Measurements from ENCODE around the gene JAKMIP1.
"Not testable (repeated sequence)": the region's sequence is repeated elsewhere in the genome, so short reads cannot be mapped to it uniquely, and the experiment has no call there.

JAKMIP1 gene

DNA sequence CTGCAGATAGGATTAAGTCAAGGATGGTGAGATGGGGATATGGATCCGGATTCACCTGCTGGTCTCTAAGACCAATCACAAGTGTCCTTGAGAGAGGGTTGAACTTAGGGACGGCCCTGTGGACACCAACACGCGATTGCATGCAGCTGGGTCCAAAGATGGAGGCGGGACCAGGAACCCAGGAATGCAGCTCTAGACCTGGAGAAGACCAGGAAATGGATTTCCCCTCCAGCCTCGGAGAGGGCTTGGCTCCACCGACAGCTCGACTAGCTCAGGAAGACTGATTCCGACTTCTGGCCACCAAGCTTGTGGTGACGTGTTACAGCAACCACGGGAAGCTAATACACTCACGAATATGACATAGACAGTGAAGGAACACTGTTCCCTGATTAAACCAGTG, 186.8 kb downstream of the JAKMIP1 start:
- DNase-seq (ENCODE audit: low read depth): no peak

DNA sequence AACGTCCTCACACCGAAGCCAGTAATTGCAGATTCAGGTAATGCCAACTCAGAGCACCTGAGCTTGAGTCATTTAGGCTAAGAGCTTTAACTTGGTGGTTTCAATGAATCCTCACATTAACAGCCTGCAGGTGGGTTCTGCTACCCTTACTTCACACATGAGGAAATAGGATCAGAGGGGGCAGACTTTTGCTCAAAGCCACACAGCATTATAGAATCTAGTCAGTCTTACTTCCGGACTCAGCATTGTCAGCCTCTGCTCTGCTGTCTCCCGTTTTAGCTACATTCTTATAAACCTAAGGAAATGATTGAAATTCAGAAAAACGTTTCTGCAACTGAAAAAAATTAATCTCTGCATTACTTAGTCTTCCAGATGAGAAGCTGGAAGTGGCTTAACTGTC, 188.1 kb downstream of the JAKMIP1 start:
- no peak for DNase-seq (ENCODE audit: low read depth)

- DNase-seq (ENCODE audit: low read depth): no peak
These were observed 188.7 kb downstream of the JAKMIP1 start for GRCh38 chr4:6011686-6012085.

- no peak for DNase-seq (ENCODE audit: low read depth)
These were observed 189.1 kb downstream of the JAKMIP1 start for GRCh38 chr4:6011271-6011671.

DNA sequence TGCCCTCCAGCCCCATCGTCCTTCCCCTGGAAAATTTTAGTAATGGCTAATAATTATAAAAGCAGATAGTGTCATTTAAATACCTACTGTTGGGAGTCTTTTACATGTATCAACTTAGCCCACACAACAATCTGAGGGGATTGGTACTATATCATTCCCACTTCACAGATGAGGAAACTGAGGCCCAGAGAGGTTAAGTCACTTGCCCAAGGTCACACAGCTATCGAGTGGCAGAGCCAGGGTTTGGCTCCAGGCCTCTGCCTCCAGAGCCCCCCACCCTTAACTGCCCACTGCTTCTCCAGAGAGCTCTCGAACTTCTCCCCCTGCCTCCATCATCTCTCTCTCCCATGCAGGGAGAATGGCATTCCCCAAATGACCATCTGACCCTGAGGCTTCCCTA, 189.6 kb downstream of the JAKMIP1 start:
- no peak for DNase-seq (ENCODE audit: low read depth)

DNA sequence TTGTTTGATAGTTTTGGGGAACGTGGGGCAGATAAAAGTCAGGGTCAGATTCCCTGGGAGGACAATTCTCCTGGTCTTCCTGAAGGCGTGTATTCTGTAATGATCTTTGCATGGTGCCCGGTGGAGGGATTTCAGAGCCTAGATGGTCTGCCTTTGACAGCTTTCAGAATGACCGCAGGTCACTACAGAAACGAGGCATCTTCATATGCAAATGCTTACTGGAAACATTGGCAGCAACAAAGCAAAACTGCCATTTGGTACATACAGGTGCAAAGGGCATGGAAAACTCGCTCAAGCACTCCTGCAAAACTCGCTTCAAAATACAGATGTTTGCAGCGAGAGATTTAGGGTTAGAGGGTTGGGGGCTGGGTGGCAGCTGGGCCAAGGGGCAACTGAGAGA, 190.9 kb downstream of the JAKMIP1 start:
- no peak for DNase-seq (ENCODE audit: low read depth)

- DNase-seq (ENCODE audit: low read depth): no peak
These were observed 191.5 kb downstream of the JAKMIP1 start for GRCh38 chr4:6008766-6009385.

DNA sequence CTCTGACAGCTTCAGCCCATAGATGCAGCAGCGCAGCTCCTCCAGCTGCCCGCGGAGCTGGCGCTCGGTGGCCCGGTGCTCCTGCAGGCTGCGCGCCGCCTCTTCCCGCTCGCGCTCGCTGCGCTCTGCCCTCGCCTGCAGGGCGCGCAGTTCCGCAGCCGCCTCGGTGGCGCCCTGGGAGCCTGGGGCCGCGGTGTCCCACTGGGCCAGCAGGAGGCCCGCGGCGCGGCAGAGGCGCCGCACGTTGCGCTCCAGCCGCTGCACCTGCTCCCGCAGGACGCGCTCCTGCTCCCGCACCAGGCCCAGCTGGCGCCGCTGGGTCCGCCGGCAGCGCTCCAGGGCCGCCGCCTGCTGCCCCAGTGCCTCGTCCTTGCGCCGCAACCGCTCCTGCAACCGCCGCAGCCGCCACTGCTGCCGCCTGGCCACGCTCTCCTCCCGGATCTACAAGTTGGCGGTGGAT, 192.2 kb downstream of the JAKMIP1 start:
- DNase-seq (ENCODE audit: low read depth): no peak

GRCh38 chr4:6005175-6005574, 195.2 kb downstream of the JAKMIP1 start:
- no peak for DNase-seq (ENCODE audit: low read depth)

GRCh38 chr4:6003485-6003884, 196.9 kb downstream of the JAKMIP1 start:
- not testable (repeated sequence) for DNase-seq (ENCODE audit: low read depth)

- DNase-seq (ENCODE audit: low read depth): no peak
These were observed 197.4 kb downstream of the JAKMIP1 start for GRCh38 chr4:6002926-6003325.

- no peak for DNase-seq (ENCODE audit: low read depth)
These were observed 197.9 kb downstream of the JAKMIP1 start for GRCh38 chr4:6002492-6002833.

DNA sequence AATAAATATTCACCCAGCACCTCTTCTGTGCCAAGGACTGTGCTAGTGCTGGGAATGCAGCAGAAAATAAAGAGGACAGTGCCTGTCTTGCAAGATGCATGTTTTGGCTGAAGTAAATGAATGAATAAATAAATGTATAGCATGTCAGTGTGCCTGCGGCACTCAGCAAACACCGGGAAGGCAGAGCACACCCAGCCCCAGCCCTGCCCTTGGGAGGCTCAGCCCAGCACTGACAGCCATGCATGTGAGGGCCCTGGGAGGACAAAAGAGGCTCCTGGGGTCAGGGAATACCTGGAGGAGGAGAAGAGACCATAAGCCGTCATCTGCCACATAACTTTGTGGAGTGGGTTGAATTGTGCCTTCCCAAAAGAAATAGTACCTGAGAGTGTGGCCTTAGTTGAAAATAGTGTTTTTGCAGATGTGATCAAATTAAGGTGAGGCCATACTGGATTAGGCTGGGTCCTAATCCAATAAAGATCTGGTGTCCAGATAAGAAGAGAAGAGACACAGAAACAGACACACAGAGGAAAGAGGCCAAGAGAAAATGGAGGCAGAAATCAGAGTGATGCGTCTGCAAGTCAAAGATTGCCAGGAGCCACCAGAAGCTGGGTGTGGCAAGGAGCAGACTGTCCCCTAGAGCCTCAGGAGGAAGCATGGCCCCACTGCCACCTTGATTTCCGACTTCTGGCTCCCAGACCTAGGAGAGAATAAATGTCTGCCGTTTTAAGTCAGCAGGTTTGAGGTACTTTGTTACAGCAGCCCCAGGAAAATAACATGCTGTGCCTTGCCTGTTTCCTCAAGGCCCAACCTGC, 198.5 kb downstream of the JAKMIP1 start:
- DNase-seq (ENCODE audit: low read depth): no peak

DNA sequence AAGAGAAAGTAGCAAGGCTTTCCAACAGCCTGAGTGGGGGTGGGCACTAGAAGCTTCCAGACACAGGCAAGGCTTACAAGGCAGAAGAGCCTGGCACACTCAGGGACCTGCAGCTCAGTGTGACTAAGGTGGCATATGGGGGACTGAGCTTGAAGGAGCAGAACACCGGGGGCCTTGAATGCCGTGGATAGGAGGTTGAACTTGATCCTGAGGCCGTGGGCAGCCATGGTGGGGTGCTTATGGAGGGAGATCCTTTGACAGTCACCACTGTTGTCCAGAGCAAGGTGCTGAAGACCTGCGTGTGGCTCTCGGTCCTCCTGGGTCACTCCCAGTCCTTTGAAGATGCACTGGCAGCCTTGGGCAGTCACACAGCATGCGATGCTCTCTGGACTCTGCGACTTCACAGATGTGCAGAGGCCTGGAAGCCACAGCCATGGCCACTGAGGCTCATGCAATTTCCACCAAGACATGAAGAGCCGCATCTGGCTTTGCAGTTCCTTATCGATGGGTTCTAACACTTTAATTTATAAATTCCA, 200.5 kb downstream of the JAKMIP1 start:
- DNase-seq (ENCODE audit: low read depth): no peak

GRCh38 chr4:5999356-5999755, 201.0 kb downstream of the JAKMIP1 start:
- DNase-seq (ENCODE audit: low read depth): no peak

DNA sequence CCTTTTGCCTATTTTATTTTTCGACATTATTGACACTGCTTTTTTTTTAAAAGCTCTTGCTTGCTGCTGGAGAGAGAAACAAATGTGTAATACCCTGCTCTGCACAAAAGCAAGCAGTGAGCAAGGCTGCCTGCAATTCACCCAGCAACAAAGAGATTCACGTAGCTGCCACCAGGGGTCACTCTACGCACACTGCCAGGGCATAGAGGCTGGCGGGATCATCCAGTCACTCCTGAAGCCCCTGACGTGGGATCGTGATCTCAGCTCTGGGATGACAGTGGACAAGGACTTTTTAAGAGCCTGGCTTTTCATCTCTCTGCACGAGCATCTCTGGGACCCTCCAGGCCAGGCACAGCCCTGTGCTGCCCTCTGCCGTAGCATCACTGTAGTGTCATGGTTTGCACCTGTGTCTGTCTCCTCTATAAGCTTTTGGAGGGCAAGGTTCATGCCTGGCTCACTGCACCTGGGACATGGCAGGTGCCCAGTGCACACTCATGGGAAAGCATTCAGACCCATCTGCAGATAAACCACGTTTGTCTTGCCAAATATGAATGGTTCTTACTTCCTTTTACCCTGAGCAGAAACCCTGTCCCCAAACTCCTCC, 201.9 kb downstream of the JAKMIP1 start:
- DNase-seq (ENCODE audit: low read depth): peak; percentile 62

DNA sequence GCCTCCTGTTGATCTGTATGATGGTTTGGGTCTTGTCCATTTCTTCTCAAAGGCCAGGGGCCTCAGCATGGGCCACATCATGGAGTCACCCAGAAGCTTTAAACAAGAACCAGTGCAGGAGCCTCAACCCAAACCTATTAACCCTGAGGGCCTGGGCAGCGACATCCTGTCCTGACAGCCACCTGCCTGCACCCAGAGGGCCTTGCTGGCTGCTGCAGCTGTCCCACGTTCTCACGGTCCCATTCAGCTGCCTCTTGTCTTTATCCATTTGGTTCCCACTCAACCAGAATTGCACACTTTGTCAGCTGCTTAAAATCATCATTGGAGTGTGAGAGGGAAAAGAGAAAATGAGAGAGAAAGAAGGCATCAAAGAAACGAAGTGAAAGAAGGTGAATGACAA, 203.7 kb downstream of the JAKMIP1 start:
- no peak for DNase-seq (ENCODE audit: low read depth)

GRCh38 chr4:5995901-5996623, 204.3 kb downstream of the JAKMIP1 start:
- no peak for DNase-seq (ENCODE audit: low read depth)

DNA sequence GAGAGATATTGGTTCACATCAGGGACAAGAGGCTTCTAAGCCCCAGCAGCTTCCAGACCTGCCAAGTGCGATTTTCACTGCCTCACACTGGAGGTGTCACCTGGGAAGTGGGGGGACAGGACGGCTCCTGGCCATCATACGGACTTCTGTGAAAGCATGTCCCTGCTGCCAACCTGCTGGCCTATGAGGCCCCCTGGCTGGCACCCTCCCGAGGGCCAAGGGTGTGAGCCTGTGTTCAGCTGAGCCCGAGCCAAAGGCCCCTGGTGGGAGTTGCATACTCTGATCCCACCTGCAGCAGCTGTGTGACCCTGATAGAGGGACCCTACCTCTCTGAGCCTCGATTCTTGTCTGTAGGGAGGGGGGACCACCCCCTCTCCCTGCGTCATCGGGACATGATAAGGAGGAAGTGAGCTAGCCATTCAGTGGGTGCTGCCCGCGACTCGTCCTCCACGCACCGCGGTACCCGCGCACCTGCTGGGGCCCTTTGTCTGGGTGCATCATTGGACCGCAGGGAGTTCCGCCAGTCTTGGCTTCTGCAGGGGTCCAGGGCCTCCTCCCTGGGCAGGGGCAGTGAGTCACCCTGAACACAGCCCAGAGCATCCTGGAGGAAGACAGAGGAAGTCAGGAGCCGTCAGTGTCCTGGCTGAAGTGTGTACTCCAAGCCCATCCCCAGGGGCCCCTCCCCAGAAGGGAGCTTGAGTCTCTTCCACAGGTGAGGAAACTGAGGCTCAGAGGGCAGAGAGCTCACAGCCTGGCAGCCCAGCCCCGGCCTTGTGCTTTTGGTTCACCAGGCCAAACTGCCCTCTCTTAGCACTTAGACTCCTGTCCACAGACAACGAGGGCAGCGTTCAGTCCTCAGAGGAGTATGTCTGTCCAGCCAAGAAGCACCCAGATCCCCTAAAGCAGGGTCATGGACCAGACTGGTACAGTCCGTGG, 206.2 kb downstream of the JAKMIP1 start:
- no peak for DNase-seq (ENCODE audit: low read depth)

GRCh38 chr4:5993346-5993745, 207.0 kb downstream of the JAKMIP1 start:
- not testable (repeated sequence) for DNase-seq (ENCODE audit: low read depth)

- DNase-seq (ENCODE audit: low read depth): no peak
These were observed 207.5 kb downstream of the JAKMIP1 start for GRCh38 chr4:5992828-5993321.

Measured in ELR (cell line).